ENCODE measurements around the gene SLC16A3. TPM values are rescaled to one million over a fixed set of nuclear protein-coding genes. Genes with fewer than 3 reads are reported as not detected.

Gene SLC16A3
- total and polyA plus RNA-seq, 2 donors (not counting 3 experiments of a cell fraction or from before 2014, with no cell fraction given): 95.9 to 171 TPM

- Histone ChIP-seq H4K20me1 (replicated peaks; ENCODE audit: control insufficient read depth, extremely low read depth, insufficient read depth, low read length) (no peaks in the 10 kb centered on the region), H2AFZ (ENCODE audit: low read depth, low read length) (no peak overlapping the region), H3K27ac (ENCODE audit: insufficient read depth, low read depth, low read length) (no peak overlapping the region), H3K4me1 (ENCODE audit: control insufficient read depth, extremely low read depth, insufficient read depth, low read length) (no peaks in the 10 kb centered on the region), H3K9me1 (replicated peaks; ENCODE audit: control insufficient read depth, extremely low read depth, insufficient read depth, low read length) (no peaks in the 10 kb centered on the region), H3K9ac (replicated peaks; ENCODE audit: extremely low read depth, insufficient read depth, low read length) (no peak overlapping the region), H3K79me2 (ENCODE audit: control insufficient read depth, insufficient read depth, low read length) (peaks cover 74% of the 10 kb centered on the region), H3K4me2 (ENCODE audit: insufficient read depth, low read length) (no peak overlapping the region), H3K36me3 (ENCODE audit: control insufficient read depth in 2 of 2, extremely low read depth in 1 of 2, insufficient read depth in 2 of 2, low read length in 2 of 2) (peaks cover 40 to 54% of the 10 kb centered on the region in 2 experiments), H3K4me3 (replicated peaks in 1 of 3; ENCODE audit: insufficient read depth in 1 of 3, low read depth in 1 of 3, low read length in 3 of 3) (no peak overlapping the region), H3K9me3 (replicated peaks; ENCODE audit: control insufficient read depth, insufficient read depth, low read length) (no peaks in the 10 kb centered on the region), H3K27me3 (ENCODE audit: control insufficient read depth in 2 of 2, insufficient read depth in 2 of 2, low read length in 2 of 2) (no peaks in the 10 kb centered on the region)
- POLR2A ChIA-PET: interaction anchor here (0.7 kb wide), 1 partner anchor 30 kb away, joined by 3 read pairs; no protein-coding TSS in a partner anchor
- no TSS peak for BruUV-seq (replicated peaks)
- CTCF ChIA-PET: interaction anchor here (1.0 kb wide), 1 partner anchor 42 kb away, joined by 4 read pairs; no protein-coding TSS in a partner anchor
- intact Hi-C loops (cut with micrococcal nuclease) (no loop called here), dilution Hi-C loops (cut with MboI; ENCODE audit: extremely low pct_ligation_motif_present, low sequenced_read_pairs) (no loop called here)
- TF ChIP-seq GATA2 (IDR thresholded peaks at IDR 0.05; ENCODE audit: insufficient read depth, insufficient read length, low read depth, low read length): no peak
- no peak for TF ChIP-seq POLR2AphosphoS5 (IDR thresholded peaks at IDR 0.05; ENCODE audit: insufficient read depth, low read depth, low read length)
- TF ChIP-seq, protein P1, sequence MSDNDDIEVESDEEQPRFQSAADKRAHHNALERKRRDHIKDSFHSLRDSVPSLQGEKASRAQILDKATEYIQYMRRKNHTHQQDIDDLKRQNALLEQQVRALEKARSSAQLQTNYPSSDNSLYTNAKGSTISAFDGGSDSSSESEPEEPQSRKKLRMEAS (IDR thresholded peaks at IDR 0.05; ENCODE audit: insufficient read depth, insufficient read length): no peak
- no peak for FAIRE-seq
- no peak for DNase-seq (ENCODE audit: low read depth, low spot score)
Measured at GRCh38 chr17:82255402-82255972, 26.6 kb downstream of the SLC16A3 start.

- Histone ChIP-seq H4K20me1 (replicated peaks; ENCODE audit: control insufficient read depth, extremely low read depth, insufficient read depth, low read length) (no peaks in the 10 kb centered on the region), H3K27ac (ENCODE audit: insufficient read depth, low read depth, low read length) (no peak overlapping the region), H3K4me3 (replicated peaks in 1 of 3; ENCODE audit: insufficient read depth in 1 of 3, low read depth in 1 of 3, low read length in 3 of 3) (no peak overlapping the region), H3K9me1 (replicated peaks; ENCODE audit: control insufficient read depth, extremely low read depth, insufficient read depth, low read length) (no peaks in the 10 kb centered on the region), H2AFZ (ENCODE audit: low read depth, low read length) (no peak overlapping the region), H3K9me3 (replicated peaks; ENCODE audit: control insufficient read depth, insufficient read depth, low read length) (no peaks in the 10 kb centered on the region), H3K27me3 (ENCODE audit: control insufficient read depth in 2 of 2, insufficient read depth in 2 of 2, low read length in 2 of 2) (no peaks in the 10 kb centered on the region), H3K9ac (replicated peaks; ENCODE audit: extremely low read depth, insufficient read depth, low read length) (no peak overlapping the region), H3K4me1 (ENCODE audit: control insufficient read depth, extremely low read depth, insufficient read depth, low read length) (no peaks in the 10 kb centered on the region), H3K4me2 (ENCODE audit: insufficient read depth, low read length) (no peak overlapping the region), H3K36me3 (ENCODE audit: control insufficient read depth in 2 of 2, extremely low read depth in 1 of 2, insufficient read depth in 2 of 2, low read length in 2 of 2) (peaks cover 38 to 54% of the 10 kb centered on the region in 2 experiments), H3K79me2 (ENCODE audit: control insufficient read depth, insufficient read depth, low read length) (peaks cover 76% of the 10 kb centered on the region)
- FAIRE-seq (peak; percentile 8), DNase-seq (ENCODE audit: low read depth, low spot score) (no peak)
- no TSS peak for BruUV-seq (replicated peaks)
- CTCF ChIA-PET: interaction anchor here (1.0 kb wide), 1 partner anchor 41 kb away, joined by 4 read pairs; no protein-coding TSS in a partner anchor
- TF ChIP-seq MYC (IDR thresholded peaks at IDR 0.05; ENCODE audit: low read depth, low read length): no peak
- TF ChIP-seq, protein P1 (IDR thresholded peaks at IDR 0.05; ENCODE audit: insufficient read depth, insufficient read length): no peak
- TF ChIP-seq POLR2AphosphoS5 (IDR thresholded peaks at IDR 0.05; ENCODE audit: insufficient read depth, low read depth, low read length): no peak
- no peak for TF ChIP-seq GATA2 (IDR thresholded peaks at IDR 0.05; ENCODE audit: insufficient read depth, insufficient read length, low read depth, low read length)
- TF ChIP-seq POLR2A (IDR thresholded peaks at IDR 0.05; ENCODE audit: low read depth, low read length): peak; percentile 32
- dilution Hi-C loops (cut with MboI; ENCODE audit: extremely low pct_ligation_motif_present, low sequenced_read_pairs): no loop called here
- intact Hi-C loops (cut with micrococcal nuclease): no loop called here
- POLR2A ChIA-PET: no interaction called here
Measured at GRCh38 chr17:82256242-82256885, 27.5 kb downstream of the SLC16A3 start.
